Right hindlimb (tissue), 1 donor: ENCODE results near the gene MAK.
A peak's percentile ranks its signal among the peaks of the same experiment; 100 is the strongest.
"Not testable (repeated sequence)": the region's sequence is repeated elsewhere in the genome, so short reads cannot be mapped to it uniquely, and the experiment has no call there.

Source experiments
- DNase-seq: peaks from one replicate; pipeline ENCODE4 v3.0.0-alpha.2; 2018

The MAK gene

GRCh38 chr6:10837995-10838793, at the start of gene MAK:
Gene MAK (minus strand): TSS chr6:10838539. CDS start chr6:10830648, 7,891 bp downstream.
- peak; percentile 86 for DNase-seq

- peak; percentile 51 for DNase-seq
Observed at GRCh38 chr6:10886691-10887502, 48.6 kb upstream of the MAK start, which contains the start of gene SYCP2L. Gene SYCP2L (plus strand): TSS chr6:10887052. CDS start chr6:10887127, 75 bp downstream.

- not testable (repeated sequence) for DNase-seq
Observed at GRCh38 chr6:10886365-10886690, 48.0 kb upstream of the MAK start.

GRCh38 chr6:10884245-10884972, 46.1 kb upstream of the MAK start:
- DNase-seq, result peak; percentile 30

- DNase-seq, result peak; percentile 26
Observed at GRCh38 chr6:10883312-10884244, 45.2 kb upstream of the MAK start.

- DNase-seq, result peak; percentile 21
Observed at GRCh38 chr6:10882657-10883171, 44.4 kb upstream of the MAK start.

GRCh38 chr6:10882253-10882630, 43.9 kb upstream of the MAK start:
- DNase-seq, result not testable (repeated sequence)

GRCh38 chr6:10880366-10880765, 42.0 kb upstream of the MAK start:
- no peak for DNase-seq

GRCh38 chr6:10877871-10878270, 39.5 kb upstream of the MAK start:
- no peak for DNase-seq

- no peak for DNase-seq
Observed at GRCh38 chr6:10877012-10877411, 38.7 kb upstream of the MAK start.

- no peak for DNase-seq
Observed at GRCh38 chr6:10875026-10875425, 36.7 kb upstream of the MAK start.

- DNase-seq, result no peak
Observed at GRCh38 chr6:10874207-10874606, 35.9 kb upstream of the MAK start.

GRCh38 chr6:10873374-10873773, 35.0 kb upstream of the MAK start:
- DNase-seq, result no peak

- DNase-seq, result no peak
Observed at GRCh38 chr6:10867952-10868351, 29.6 kb upstream of the MAK start.

- not testable (repeated sequence) for DNase-seq
Observed at GRCh38 chr6:10866709-10867108, 28.4 kb upstream of the MAK start.

GRCh38 chr6:10863031-10863430, 24.7 kb upstream of the MAK start:
- DNase-seq, result not testable (repeated sequence)

GRCh38 chr6:10862361-10862760, 24.0 kb upstream of the MAK start:
- no peak for DNase-seq

- DNase-seq, result no peak
Observed at GRCh38 chr6:10861086-10861485, 22.7 kb upstream of the MAK start.

GRCh38 chr6:10857259-10857658, 18.9 kb upstream of the MAK start:
- DNase-seq, result no peak

GRCh38 chr6:10854922-10855632, 16.7 kb upstream of the MAK start:
- no peak for DNase-seq

- DNase-seq, result not testable (repeated sequence)
Observed at GRCh38 chr6:10853849-10854300, 15.5 kb upstream of the MAK start.
